GM18505 (cell line): ENCODE measurements around the gene GNGT1.
"Not testable (repeated sequence)": the region's sequence is repeated elsewhere in the genome, so short reads cannot be mapped to it uniquely, and the experiment has no call there.

ENCODE experiments used
- ATAC-seq: cut with Tn5 transposase; IDR thresholded peaks from one replicate; pipeline ENCODE4 v1.9.1; 2021; ENCODE audit not compliant: unreplicated experiment
- POLR2A ChIP-seq: IDR thresholded peaks from 4 replicates; pipeline ENCODE4 v1.6.1; 2011; ENCODE audit warnings: borderline replicate concordance; ENCODE audit not compliant: insufficient read depth, insufficient read length; ENCODE audit errors: extremely low read depth

The GNGT1 gene

GRCh38 chr7:93890041-93890463, 16.3 kb upstream of the GNGT1 start:
- ATAC-seq, result peak; percentile 75
- no peak for TF ChIP-seq POLR2A

- TF ChIP-seq POLR2A, result no peak
- ATAC-seq, result peak; percentile 57
Observed at GRCh38 chr7:93890464-93891068, 15.8 kb upstream of the GNGT1 start, which contains the start of gene TFPI2. TFPI2 (minus strand) TSS chr7:93890753; CDS start chr7:93890678, 75 bp downstream.

DNA sequence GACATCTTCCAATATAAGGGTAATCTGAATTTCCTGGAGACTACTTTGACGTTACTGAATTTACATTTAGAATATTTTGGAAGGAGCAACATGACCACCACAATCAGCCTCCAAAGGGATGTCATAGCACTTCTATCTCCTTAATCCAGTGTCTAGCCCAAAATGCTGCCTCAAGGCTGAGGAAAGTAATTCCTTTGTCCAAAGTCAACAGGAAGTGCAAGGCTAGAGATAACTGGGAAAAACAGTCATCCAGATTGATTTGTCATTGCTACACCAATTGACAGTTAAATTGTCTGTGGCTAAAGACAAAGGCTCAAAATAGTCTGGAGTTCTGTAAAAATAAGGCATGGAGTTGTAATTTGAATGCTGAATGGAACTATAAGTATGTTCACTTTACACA, 11.9 kb upstream of the GNGT1 start:
- no peak for ATAC-seq
- TF ChIP-seq POLR2A, result no peak

- no peak for ATAC-seq
- no peak for TF ChIP-seq POLR2A
Observed at GRCh38 chr7:93894966-93895640, 11.3 kb upstream of the GNGT1 start.

DNA sequence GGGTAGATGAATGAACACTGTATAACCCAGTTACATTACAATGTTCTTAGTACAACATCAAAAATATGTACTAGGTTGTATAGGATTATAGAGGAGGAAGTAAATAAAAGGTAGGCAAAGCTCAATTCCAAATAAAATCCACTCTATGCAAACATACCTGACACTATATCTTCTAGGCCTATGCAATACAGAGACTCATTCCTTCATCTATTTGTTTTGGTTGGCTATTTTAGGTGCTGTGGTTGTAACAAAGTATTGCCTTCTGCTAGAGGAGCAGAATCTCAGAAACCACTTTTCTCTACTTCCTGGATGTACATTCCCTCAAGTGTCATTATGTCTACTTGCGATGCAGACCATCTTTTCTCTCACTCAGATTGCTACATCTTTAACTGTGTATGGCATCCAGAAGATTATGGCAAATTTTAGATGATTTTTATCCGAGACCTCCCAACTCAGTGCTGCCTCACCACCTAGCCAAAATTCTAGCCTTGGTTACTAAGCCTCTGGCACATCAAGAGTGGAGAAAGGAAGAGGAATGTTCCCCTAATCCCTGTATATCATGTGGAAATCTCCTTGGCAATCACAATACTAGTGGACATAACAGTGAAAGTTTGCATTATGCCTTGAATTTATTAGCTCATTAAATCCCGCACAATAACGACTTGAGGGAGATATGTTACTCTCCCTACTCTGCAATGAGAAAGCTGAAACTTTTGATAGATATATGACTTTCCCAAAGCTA, 10.3 kb upstream of the GNGT1 start:
- no peak for TF ChIP-seq POLR2A
- ATAC-seq, result no peak

DNA sequence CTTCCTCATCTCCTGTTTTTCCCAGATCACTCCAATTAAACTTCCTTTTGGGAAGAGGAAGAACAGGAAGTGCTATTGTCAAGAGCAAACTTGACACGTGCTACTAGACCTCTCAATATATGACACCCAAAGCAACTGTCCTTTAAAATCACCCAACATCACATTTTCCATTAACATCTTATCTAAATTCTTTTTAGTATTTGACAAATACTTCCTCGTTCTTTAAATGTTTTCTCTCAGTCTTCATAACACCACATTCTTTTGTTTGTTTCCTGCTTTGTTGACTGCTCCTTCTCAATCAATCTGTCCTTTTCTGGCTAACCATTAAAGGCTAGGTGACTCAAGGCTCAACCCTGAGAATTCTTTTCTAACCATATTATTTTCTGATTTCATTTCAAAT, 8.7 kb upstream of the GNGT1 start:
- ATAC-seq, result no peak

DNA sequence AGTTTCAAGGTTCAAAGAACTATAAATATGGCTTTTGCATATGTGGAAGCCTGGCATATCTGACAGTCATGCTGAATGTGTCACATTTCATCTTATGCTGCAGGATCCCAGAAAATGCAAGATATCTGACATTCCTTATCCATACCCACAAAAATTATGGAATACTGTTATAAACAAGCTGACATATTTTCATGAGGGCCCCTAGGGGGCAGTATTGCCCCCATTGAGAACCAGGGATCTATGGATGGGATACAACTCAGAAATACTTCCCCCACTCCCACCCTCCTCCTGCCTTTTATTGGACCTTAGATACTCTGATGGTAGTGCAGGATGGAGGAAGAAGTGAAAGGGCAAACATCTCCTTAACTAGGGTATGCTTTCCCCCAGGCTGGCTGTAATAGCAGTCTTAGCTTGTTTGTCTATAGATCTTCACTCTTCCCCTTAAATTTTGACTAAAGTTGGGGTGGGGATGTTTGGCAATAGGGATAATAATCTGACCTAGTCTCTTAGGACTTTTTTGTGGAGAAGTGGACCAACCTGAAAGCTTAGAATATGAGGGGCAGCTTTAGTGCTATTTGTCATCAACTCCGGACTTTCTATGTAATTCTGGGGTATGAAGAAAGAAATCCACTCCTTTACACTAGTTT, 3.5 kb upstream of the GNGT1 start:
- no peak for ATAC-seq
- TF ChIP-seq POLR2A, result no peak

More for the DNA sequence above, 8.7 kb upstream of the GNGT1 start:
- no peak for TF ChIP-seq POLR2A

GRCh38 chr7:93910076-93910994, 4.0 kb downstream of the GNGT1 start:
- no peak for ATAC-seq
- no peak for TF ChIP-seq POLR2A

DNA sequence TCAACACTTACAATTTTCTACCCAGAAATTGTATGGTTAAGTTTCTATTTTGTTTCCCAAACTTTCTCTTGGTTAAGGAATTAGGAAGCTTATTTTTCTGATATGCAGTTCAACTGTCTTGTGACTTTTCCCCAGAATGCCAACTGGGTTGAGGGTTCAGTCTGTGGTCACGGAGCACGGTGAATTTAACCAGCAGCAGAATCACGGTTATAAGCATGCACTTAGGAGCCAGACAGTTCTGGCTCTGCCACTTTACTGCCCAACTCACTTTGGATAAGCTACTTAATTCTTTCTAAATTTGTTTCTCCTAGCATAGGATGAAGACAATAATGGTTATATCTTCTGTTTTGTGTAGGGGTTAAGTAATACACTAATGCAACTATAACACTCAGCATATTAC, 4.9 kb downstream of the GNGT1 start:
- ATAC-seq, result not testable (repeated sequence)

- ATAC-seq, result not testable (repeated sequence)
Observed at GRCh38 chr7:93911661-93912060, 5.3 kb downstream of the GNGT1 start.

DNA sequence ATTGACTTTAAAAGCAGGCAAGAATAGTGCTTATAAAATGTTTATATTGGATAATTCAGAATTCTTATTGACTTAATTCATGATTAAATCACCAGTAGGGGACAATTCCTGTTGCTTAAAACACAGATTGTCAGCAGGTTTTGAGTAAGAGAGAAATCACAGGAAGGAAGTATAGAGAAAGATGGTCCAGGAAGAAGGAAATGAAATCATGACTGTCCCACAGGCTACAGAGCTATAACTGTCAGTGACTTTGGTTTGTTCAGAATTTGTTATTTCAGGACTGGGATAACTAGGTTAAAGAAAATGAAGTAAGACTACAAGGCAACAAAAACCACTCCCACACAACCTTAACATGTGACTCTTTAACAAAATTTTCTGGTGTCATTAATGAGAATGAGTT, 6.8 kb downstream of the GNGT1 start:
- no peak for ATAC-seq
- no peak for TF ChIP-seq POLR2A

DNA sequence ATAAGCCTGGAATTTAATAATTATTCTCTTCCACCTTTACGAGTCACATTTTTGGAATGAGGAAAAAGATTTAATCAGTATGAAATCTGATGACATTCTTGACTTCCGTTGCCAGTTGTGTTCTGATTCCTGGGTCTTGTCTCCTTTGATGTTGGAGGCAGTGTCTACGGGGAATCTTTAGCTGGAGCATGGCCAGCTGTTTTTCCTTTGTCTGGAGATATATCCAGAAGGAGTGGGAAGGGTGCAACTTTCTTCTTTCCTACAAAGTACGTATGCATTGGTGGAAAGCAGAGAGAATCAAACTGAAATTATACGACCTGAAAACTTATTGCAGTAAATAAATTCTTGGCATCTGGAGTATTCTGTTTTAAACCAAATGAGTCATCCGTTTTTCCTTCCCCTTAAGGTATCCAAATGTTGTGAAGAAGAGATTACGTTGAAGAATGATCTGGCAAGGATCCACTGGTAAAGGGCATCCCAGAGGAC, 8.3 kb downstream of the GNGT1 start:
- no peak for ATAC-seq
- no peak for TF ChIP-seq POLR2A

- ATAC-seq, result not testable (repeated sequence)
Observed at GRCh38 chr7:93915206-93915842, 9.0 kb downstream of the GNGT1 start.

GRCh38 chr7:93915888-93916287, 9.5 kb downstream of the GNGT1 start:
- ATAC-seq, result not testable (repeated sequence)

- ATAC-seq, result not testable (repeated sequence)
Observed at GRCh38 chr7:93916315-93916714, 9.9 kb downstream of the GNGT1 start.
